K562 (cell line): ENCODE results near the gene OR2V2. TPM values are rescaled to one million over a fixed set of nuclear protein-coding genes. Genes with fewer than 3 reads are reported as not detected.

Experiments used
- CXXC5 ChIP-seq: fragments of 250-450 bp; sonication (Bioruptor Pico); IDR thresholded peaks from 2 replicates; pipeline ENCODE4 v1.8.0; 2022; ENCODE audit warnings: inconsistent platforms, mild to moderate bottlenecking, moderate library complexity
- LCOR ChIP-seq: sonication (generic); formaldehyde crosslinking; IDR thresholded peaks from 2 replicates; pipeline ENCODE4 v1.8.0; 2022; ENCODE audit warnings: mild to moderate bottlenecking, missing genetic modification reagents
- MED1 ChIP-seq: sonication (generic); formaldehyde crosslinking; IDR thresholded peaks from 2 replicates; pipeline ENCODE4 v1.8.1; 2023; ENCODE audit warnings: missing genetic modification reagents, borderline replicate concordance
- NUFIP1 ChIP-seq: fragments of 450-650 bp; IDR thresholded peaks from 2 replicates; pipeline ENCODE4 v1.6.1; 2018; ENCODE audit not compliant: partially characterized antibody
- PTRF ChIP-seq: fragments of 450-650 bp; IDR thresholded peaks from 2 replicates; pipeline ENCODE4 v1.6.1; 2016; ENCODE audit warnings: mild to moderate bottlenecking, missing genetic modification characterization, missing compliant biosample characterization
- SPI1 ChIP-seq: IDR thresholded peaks from 2 replicates; pipeline ENCODE4 v1.6.1; 2011; ENCODE audit warnings: low read depth, low read length, control low read depth, borderline replicate concordance
- TFAP4 ChIP-seq: sonication (generic); formaldehyde crosslinking; IDR thresholded peaks from 2 replicates; pipeline ENCODE4 v1.8.0; 2022; ENCODE audit warnings: missing genetic modification reagents, mild to moderate bottlenecking, moderate library complexity, borderline replicate concordance
- ZBTB40 ChIP-seq, 2 experiments: fragments of 450-650 bp in 1 of 2; sonication (generic) in 1 of 2; formaldehyde crosslinking in 1 of 2; IDR thresholded peaks; 2 replicates each; pipeline versions ENCODE4 v1.7.1 to v1.9.0; 2016 to 2022; ENCODE audit warnings: inconsistent platforms in 1 of 2, mild to moderate bottlenecking in 1 of 2, missing genetic modification reagents in 1 of 2
- ZHX1 ChIP-seq: fragments of 150-350 bp; conservative IDR thresholded peaks from 2 replicates; pipeline ENCODE4 v1.6.1; 2014; ENCODE audit warnings: low read length
- ZNF436 ChIP-seq: fragments of 250-450, 450-650 bp; sonication (Bioruptor Pico); formaldehyde crosslinking; IDR thresholded peaks from 2 replicates; pipeline ENCODE4 v1.7.0; 2020; ENCODE audit warnings: mild to moderate bottlenecking
- ZNF639 ChIP-seq, 2 experiments: fragments of 200-800 bp in 1 of 2; sonication (Bioruptor generic) in 1 of 2; sonication (generic) in 1 of 2; formaldehyde crosslinking in 1 of 2; IDR thresholded peaks in 1 of 2; conservative IDR thresholded peaks in 1 of 2; 2 replicates each; pipeline versions ENCODE4 v1.5.0 to v1.6.1; 2016 to 2020; ENCODE audit warnings: missing compliant biosample characterization in 1 of 2, missing genetic modification characterization in 1 of 2, missing genetic modification reagents in 1 of 2
- polyA plus RNA-seq, 8 experiments: library from polyadenylated mRNA; depleted of rRNA in 4 of 8; stranded (reverse) in 5 of 8; unstranded in 3 of 8; fragments of >200 nt; fragmentation: Nextera tagmentation in 2 of 8; fragmentation: Illumina TruSeq in 1 of 8; extraction: Ambion mirVana in 2 of 8; extraction: Trizol in 1 of 8; gene quantifications; 2 replicates each; pipeline versions ENCODE4 v1.2.1 to v1.2.3, GENCODE V29; 2011 to 2014; ENCODE audit warnings: inconsistent platforms in 1 of 8, missing spikeins in 1 of 8
- total RNA-seq, 7 experiments: library from RNA; depleted of rRNA in 6 of 7; stranded (reverse); fragments of >200 nt in 6 of 7; fragmentation: Illumina TruSeq in 2 of 7; extraction: Trizol in 2 of 7; gene quantifications; 2 replicates each; pipeline versions ENCODE4 v1.2.1 to v1.2.3, GENCODE V29; 2011 to 2021; ENCODE audit warnings: low replicate concordance in 1 of 7

The OR2V2 gene
- total and polyA plus RNA-seq, 9 of the 15 experiments (the other 6 are each of a cell fraction or from before 2014, with no cell fraction given), result 0.01 TPM; not detected in 8

GRCh38 chr5:181191526-181192336 is 44.3 kb downstream of the OR2V2 start (continued):
- TF ChIP-seq ZBTB40 (IDR thresholded peaks at IDR 0.05), result peak; percentile 88
- no peak for TF ChIP-seq ZBTB40 (CRISPR knock-in tag; IDR thresholded peaks at IDR 0.05)
- no peak for TF ChIP-seq MED1 (CRISPR knock-in tag)
- peak in 1 of 2 experiments; percentile 100; a peak in 2 of 4 replicates for TF ChIP-seq ZNF639 (CRISPR knock-in tag; conservative IDR thresholded peaks at IDR 0.05 in 1 of 2, IDR thresholded peaks at IDR 0.05 in 1 of 2)
- peak; percentile 82 for TF ChIP-seq TFAP4 (CRISPR knock-in tag)
- peak; percentile 48; the same call in 1 of the 2 replicates for TF ChIP-seq ZHX1
- TF ChIP-seq SPI1, result peak; percentile 55
- TF ChIP-seq LCOR (CRISPR knock-in tag), result peak; percentile 77; the same call in 1 of the 2 replicates
- TF ChIP-seq NUFIP1, result no peak
- no peak for TF ChIP-seq ZNF436 (CRISPR knock-in tag)
- TF ChIP-seq CXXC5 (CRISPR knock-in tag), result peak; percentile 96
- TF ChIP-seq PTRF (tag), result no peak
